Activated CD4-positive, alpha-beta T cell treated with anti-CD3 and anti-CD28 coated beads, Interleukin-10, Interleukin-2, amounts not matched to agents 100 ng/mL and 50 ng/mL, durations not matched to agents 16 hours and 8 hours (primary cell): Measurements from ENCODE around the gene MAST4.
"Not testable (repeated sequence)": the region's sequence is repeated elsewhere in the genome, so short reads cannot be mapped to it uniquely, and the experiment has no call there.

ENCODE experiments used
- DNase-seq: peaks from one replicate; pipeline ENCODE4 v3.0.0-alpha.2; 2020

The MAST4 gene

DNA sequence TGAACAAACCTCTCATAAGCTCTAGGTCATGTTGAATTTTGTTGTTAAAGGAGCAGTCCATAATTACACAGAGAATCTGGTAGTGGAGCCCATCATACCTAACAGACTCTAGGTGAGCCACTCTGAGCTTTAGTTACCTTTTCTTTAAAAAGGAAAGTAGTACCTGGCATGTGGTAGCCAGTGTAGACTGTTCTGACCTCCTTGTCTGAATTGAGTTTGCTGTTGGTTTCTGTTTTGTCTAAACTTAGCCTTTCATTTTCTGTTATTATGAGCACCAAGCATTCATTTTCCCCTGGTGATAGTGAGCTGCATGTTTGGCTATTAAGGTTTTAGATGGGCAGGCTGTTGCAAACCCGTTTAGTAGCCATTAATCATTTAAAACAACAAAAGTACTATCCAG is 112.2 kb downstream of the MAST4 start:
- peak; percentile 7 for DNase-seq

- DNase-seq = no peak
These were observed 114.4 kb downstream of the MAST4 start for GRCh38 chr5:66710557-66711088.

DNA sequence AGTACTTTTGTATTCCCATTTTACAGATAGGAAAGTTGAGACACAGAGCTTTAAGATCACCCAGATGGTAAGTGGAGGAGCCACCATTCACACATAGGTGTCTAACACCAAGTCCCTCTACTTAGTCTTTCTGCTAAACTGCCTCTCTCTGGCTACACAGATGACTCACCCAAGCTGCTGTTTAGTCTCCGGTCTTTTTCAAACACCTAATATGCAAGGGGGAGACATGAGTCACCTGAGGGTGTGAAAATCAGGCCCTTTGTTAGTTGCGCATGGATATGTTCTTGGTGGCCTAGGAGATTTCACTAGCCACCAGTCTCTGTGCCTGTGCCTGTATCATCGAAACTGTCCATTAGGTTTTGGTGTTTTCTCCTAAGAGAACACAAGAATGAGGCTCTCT is 117.8 kb downstream of the MAST4 start:
- peak; percentile 70 for DNase-seq

- DNase-seq = no peak
These were observed 121.5 kb downstream of the MAST4 start for GRCh38 chr5:66717455-66718373.

DNA sequence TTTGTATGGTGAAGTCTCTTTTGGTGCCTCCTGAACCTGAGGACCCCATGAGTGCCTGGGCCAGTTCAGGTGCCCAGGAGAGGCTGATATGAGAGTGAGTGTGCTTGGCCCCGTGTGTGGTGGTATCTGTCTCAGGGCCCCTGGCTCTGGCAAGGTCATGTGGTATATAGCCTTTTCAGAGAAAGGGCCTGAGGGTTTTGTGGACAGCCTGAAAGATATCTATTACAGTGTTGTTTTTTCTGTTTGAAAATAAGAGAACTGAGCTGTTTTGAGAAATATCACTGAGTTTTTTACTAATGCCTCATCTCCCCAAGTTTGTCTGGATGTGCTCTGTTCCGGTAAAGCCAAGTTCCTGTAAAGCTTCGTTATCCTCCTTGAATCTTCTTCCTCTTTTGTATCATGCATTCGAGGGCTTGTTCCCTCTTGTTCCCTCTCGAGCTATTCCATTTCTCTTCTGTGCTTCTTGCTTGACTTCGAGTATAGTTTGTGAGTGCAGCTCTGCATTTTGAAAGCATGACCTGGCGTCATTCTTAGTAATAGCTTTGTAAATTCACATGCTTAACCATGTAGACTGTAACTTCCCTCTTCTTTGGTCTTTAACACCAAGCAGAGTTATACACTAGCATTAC is 122.3 kb downstream of the MAST4 start:
- no peak for DNase-seq

DNA sequence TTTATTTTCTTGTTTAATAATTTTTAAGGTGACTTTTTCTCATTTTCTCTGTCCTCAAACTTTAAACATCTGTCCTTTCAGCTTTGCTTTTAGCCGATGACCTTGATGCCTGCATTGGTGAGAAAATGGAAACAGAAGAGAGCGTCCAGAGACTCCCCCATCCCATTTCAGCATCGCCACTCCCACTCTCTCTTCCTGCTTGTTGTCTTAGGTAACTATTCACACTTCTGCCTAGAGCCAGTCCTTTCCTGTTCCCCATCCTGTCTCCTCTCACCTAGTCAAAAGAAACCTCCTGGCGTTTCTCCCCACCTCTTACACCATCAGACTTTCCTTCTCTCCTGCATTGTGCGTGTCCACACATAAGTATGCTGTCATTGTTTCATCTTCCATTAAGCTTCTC is 124.6 kb downstream of the MAST4 start:
- no peak for DNase-seq

GRCh38 chr5:66722686-66723085 is 126.5 kb downstream of the MAST4 start:
- no peak for DNase-seq

GRCh38 chr5:66724349-66725139 is 128.4 kb downstream of the MAST4 start:
- no peak for DNase-seq

DNA sequence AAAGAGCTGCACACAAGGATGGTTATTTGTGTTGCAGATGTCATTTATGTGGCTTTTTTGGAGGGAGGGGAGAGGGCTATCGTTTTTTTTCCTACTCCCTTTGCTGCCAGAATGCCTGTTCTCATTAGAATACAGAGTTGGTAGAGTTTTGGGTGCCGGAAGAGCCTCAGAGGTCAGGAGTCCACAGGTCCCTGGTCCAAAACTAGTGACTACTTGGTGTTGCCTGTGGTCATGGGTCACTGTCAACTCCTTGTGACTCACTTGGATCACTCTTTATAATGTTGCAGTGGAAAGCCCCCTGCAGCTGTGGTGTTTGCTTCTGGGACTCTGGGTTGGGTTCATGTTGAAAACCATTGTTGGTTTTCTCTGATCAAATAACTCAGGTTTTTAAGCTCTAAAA is 131.4 kb downstream of the MAST4 start:
- no peak for DNase-seq

DNA sequence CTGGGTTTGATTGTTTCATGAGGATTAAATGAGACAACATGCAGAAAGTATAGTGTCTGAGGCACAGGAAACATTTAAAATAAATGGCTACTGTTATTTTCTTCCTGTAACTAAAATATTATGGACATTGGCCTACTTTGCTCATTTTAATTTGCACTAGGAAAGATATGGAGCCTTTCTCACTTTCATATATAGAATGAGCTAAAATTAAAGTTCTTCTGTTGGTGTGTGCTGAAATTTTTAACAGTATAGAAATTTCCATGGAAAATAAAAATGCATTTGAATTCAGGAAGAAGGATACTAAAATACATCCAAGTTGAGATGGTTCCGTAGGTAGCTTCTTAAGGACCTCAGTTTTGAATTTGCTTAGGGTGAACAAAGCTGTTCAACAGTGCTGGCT is 131.9 kb downstream of the MAST4 start:
- DNase-seq = no peak

- DNase-seq = no peak
These were observed 140.9 kb downstream of the MAST4 start for GRCh38 chr5:66737096-66737495.

DNA sequence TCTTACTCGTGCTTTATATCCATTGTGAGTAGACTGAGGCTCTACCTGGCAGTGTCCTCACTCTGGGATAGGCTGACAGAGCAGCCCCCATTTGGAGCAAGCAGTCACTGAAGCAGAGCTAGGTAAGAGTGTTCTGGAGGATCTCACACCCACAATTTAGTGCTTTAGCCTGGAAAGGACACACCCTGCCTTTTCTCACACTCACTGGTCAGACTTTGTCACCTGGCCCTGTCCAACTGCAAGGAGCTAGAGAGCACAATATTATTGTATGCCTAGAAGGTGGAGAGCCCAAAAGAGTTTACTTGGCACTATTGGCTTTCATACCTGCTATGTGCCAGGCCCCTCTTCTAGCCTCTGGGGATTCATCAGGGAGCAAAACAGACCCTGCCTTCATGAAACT is 141.9 kb downstream of the MAST4 start:
- DNase-seq = no peak

DNA sequence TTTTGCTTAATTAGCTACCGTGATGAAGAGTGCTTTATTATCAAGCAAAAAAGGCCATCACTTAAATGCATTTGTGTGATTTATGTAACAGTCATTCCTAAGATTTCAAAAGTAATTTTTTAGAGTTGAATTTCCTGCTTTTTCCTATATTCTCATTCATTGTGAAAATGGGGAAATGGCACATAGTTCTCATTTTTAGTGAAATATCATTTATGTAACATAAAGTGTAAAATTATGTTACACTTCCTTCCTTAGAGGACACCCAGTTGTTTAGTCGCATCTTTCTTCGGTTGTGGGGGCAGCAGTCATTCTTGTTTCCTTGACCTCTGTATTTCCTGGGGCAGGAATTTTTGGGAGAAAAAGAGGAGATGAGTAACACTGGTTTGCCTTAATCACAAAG is 142.8 kb downstream of the MAST4 start:
- no peak for DNase-seq

DNA sequence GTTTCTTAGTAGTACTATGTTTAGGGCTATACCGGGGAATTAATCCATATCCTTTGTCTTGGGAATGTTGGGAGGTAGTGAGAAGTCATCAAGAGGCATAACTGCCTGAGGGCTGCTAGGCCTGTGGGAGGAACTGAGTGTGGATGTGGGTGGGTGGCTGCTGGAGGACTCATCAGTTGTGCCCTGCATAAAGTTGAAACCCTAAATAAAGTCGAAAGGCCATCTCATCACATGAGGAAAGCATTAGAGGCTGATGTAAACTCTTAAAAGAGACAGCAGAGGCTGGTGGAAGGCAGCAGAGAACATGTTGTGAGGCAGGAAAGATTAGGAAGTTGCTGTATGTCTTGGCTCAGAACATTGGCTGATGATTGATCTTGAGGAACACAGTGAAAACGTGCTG is 143.8 kb downstream of the MAST4 start:
- no peak for DNase-seq

DNA sequence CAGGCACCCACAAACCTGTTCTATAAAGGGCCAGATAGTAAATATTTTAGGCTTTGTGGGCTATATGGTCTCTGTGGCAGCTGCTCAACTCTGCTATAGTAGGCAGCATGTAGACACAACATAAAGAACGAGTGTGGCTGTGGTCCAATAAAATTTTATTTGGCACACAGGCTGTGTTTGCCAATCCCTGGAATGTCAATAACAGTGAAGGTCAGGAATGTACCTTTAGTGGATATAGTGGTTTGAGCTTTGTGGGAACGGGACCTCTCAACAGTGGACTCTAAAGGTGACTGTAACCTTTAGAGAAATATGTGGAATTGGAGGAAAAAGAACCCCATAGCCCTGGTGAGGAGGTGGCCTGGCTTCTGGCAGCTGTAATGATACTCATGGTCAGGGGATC is 145.2 kb downstream of the MAST4 start:
- DNase-seq = no peak

GRCh38 chr5:66742083-66742895 is 146.1 kb downstream of the MAST4 start:
- DNase-seq = no peak

DNA sequence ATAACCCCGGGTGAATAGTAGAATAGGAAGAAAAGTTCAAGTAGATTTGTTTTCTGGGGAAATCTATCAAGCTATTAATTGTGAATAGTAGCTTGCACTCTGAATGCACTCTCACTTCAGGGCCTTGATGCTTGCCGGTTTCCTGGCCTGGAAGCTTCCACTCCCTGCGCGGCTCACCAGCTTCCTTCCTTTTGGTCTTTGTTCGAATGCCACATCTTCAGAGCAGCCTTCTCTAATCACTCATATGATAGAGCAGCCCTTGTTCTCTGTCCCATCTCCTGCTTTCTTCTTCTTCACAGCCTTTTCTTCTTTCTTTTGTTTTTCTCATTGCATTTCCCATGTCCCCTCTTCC is 146.7 kb downstream of the MAST4 start:
- no peak for DNase-seq

- DNase-seq = no peak
These were observed 147.2 kb downstream of the MAST4 start for GRCh38 chr5:66743344-66743743.

GRCh38 chr5:66744040-66744439 is 147.8 kb downstream of the MAST4 start:
- no peak for DNase-seq

DNA sequence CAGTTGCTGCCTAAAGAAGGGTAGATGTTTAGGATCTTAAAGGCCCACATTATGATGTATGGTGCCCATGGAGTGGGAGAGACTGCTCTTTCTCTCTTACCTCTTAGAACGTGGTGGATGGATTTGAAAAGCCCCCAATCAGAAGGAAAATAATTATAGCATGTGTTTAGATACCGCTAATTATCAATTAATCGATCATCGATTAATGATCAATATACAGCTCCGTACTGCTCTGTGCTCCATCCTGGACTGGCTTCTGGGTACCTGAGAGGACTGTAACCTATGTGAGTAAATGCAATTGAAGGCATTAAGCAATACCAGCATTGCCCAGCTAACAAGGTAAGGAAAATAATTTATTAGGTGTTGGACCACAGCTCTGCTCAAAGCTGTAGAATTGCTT is 149.1 kb downstream of the MAST4 start:
- DNase-seq = no peak

- DNase-seq = no peak
These were observed 151.4 kb downstream of the MAST4 start for GRCh38 chr5:66747607-66748006.

GRCh38 chr5:66752668-66753067 is 156.5 kb downstream of the MAST4 start:
- DNase-seq = not testable (repeated sequence)
